ENCODE measurements around the gene COL4A6. TPM values are rescaled to one million over a fixed set of nuclear protein-coding genes. Genes with fewer than 3 reads are reported as not detected.

The COL4A6 gene
- total and polyA plus RNA-seq, 10 of the 15 experiments (the other 5 are each of a cell fraction or from before 2014, with no cell fraction given), result 0.02 to 0.56 (median 0.05) TPM; not detected in 3

DNA sequence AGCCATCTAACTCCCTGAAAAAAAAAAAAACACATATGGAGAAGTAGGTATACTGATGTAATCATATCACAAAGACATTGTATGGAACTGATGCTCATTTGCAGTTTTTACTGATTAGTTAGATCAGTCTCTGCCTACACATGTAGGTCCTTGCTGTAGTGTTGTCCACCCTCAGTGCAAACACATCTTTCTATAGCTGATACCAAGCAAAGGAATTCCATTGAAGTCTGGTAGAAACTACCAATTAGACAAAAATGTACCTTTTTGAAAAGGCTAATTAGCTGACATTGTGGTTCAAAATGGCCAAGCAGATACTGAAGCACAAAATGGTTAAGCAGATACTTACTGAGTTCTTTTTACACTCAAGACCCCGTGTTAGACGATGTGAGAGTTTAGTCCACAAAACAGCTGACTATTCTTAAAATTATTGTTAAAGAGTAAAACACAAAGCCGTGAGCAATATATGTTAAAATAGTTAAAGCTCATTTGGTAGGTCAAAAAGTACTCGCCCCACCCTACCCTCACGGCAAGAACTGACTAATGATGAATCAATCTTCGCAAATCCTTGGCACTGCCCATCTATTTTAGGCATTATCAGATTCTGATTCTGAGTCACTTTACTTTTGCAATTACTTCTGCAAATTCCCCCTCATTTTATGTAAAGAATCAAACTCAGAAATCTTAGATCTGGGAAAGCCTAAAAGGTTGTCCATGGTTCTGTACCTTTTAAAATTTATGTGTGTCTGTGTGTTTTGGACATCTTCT is 40.4 kb downstream of the COL4A6 start:
- Histone ChIP-seq H4K20me1 (ENCODE audit: control insufficient read depth, insufficient read depth) (no peaks in the 10 kb centered on the region), H3K36me3 (ENCODE audit: control insufficient read depth in 2 of 2, insufficient read depth in 2 of 2, low read length in 1 of 2) (no peaks in the 10 kb centered on the region), H3K4me2 (ENCODE audit: control insufficient read depth, insufficient read depth) (no peak overlapping the region), H3K9ac (ENCODE audit: control insufficient read depth, insufficient read depth, low read length) (no peak overlapping the region), H2AFZ (ENCODE audit: control insufficient read depth, low read depth, low read length) (no peak overlapping the region), H3K27me3 (replicated peaks in 1 of 2; ENCODE audit: control insufficient read depth in 2 of 2, insufficient read depth in 2 of 2, low read length in 1 of 2) (no peaks in the 10 kb centered on the region), H3K4me3 (no peak overlapping the region), H3K79me2 (ENCODE audit: control insufficient read depth, insufficient read depth, low read length) (no peaks in the 10 kb centered on the region), H3K27ac (ENCODE audit: control insufficient read depth, insufficient read depth) (no peak overlapping the region), H3K9me3 (replicated peaks; ENCODE audit: control insufficient read depth, insufficient read depth, low read length) (no peaks in the 10 kb centered on the region), H3K4me1 (ENCODE audit: control insufficient read depth, insufficient read depth, low read length) (no peaks in the 10 kb centered on the region)
- POLR2A ChIA-PET, result interaction anchor here (0.5 kb wide), 1 partner anchor 1341 kb away, joined by 3 read pairs; no protein-coding TSS in a partner anchor
- RAD21 ChIA-PET (ENCODE audit: unreplicated experiment), result interaction anchor here (0.9 kb wide), 1 partner anchor 826 kb away, joined by 4 read pairs; no protein-coding TSS in a partner anchor
- CTCF ChIA-PET, result interaction anchor here (0.8 kb wide), 1 partner anchor 22 kb away, joined by 3 read pairs; no protein-coding TSS in a partner anchor
- peak; percentile 80 for ATAC-seq
- no peak for DNase-seq (ENCODE audit: low read depth, low spot score)
- SMC1A ChIA-PET (ENCODE audit: uncharacterized antibody, unreplicated experiment), result interaction anchor here (0.7 kb wide), 1 partner anchor 19 kb away, joined by 3 read pairs; no protein-coding TSS in a partner anchor
- TF ChIP-seq MTA2 (IDR thresholded peaks at IDR 0.05; ENCODE audit: low read depth), result peak; percentile 63
- peak; percentile 51 for TF ChIP-seq MEF2B (IDR thresholded peaks at IDR 0.05; ENCODE audit: partially characterized antibody, poor library complexity, severe bottlenecking)
- no peak for TF ChIP-seq IRF4 (IDR thresholded peaks at IDR 0.05; ENCODE audit: low read depth, low read length)
- peak; percentile 51; the same call in 1 of the 2 replicates for TF ChIP-seq DPF2 (IDR thresholded peaks at IDR 0.05)
- no peak for TF ChIP-seq ZNF207 (IDR thresholded peaks at IDR 0.05; ENCODE audit: borderline replicate concordance)
- TF ChIP-seq BCL11A (IDR thresholded peaks at IDR 0.05; ENCODE audit: low read depth, low read length), result peak; percentile 56
- TF ChIP-seq JUNB (IDR thresholded peaks at IDR 0.05), result peak; percentile 85
- TF ChIP-seq MEF2A (IDR thresholded peaks at IDR 0.05; ENCODE audit: insufficient read depth, low read depth, low read length), result peak; percentile 52; the same call in 1 of the 2 replicates
- intact Hi-C loops (cut with micrococcal nuclease; ENCODE audit: unreplicated experiment) (no loop called here), in situ Hi-C loops (cut with MboI) (no loop called here)
- FAIRE-seq, result peak; percentile 44
- BruUV-seq (replicated peaks), result no TSS peak
- 2% methylated on average over 6 of the region's 6 CpGs for WGBS (ENCODE audit: insufficient coverage, insufficient replicate concordance, low lambda C conversion rate, missing lambda C conversion rate)
